Karpas-422 (cell line): Measurements from ENCODE around the gene HES5. TPM values are rescaled to one million over a fixed set of nuclear protein-coding genes. Genes with fewer than 3 reads are reported as not detected.

ENCODE experiments used
- DNase-seq: peaks from one replicate; pipeline ENCODE4 v3.0.0-alpha.2; 2015
- H2AFZ ChIP-seq: fragments of 200-600 bp; sonication (generic); 2 replicates; pipeline ENCODE4 v1.6.1; 2014; ENCODE audit warnings: antibody characterized with exemption, low read length, mixed read lengths
- H3K27ac ChIP-seq: fragments of 200-600 bp; sonication (generic); 2 replicates; pipeline ENCODE4 v1.5.1; 2014; ENCODE audit warnings: mild to moderate bottlenecking, low read length, moderate library complexity
- H3K27me3 ChIP-seq: fragments of 200-600 bp; sonication (generic); 2 replicates; pipeline ENCODE4 v1.6.1; 2014; ENCODE audit warnings: low read length, mixed read lengths
- H3K36me3 ChIP-seq: fragments of 200-600 bp; sonication (generic); 2 replicates; pipeline ENCODE4 v1.6.1; 2014; ENCODE audit warnings: low read length, mixed read lengths; ENCODE audit not compliant: insufficient read depth
- H3K4me1 ChIP-seq: fragments of 200-600 bp; sonication (generic); 2 replicates; pipeline ENCODE4 v1.6.1; 2014; ENCODE audit warnings: mild to moderate bottlenecking, low read length, mixed read lengths
- H3K4me2 ChIP-seq: fragments of 200-600 bp; sonication (generic); 2 replicates; pipeline ENCODE4 v1.6.1; 2014; ENCODE audit warnings: low read length, low read depth, mild to moderate bottlenecking; ENCODE audit not compliant: poor library complexity, severe bottlenecking
- H3K4me3 ChIP-seq: fragments of 200-600 bp; sonication (generic); 2 replicates; pipeline ENCODE4 v1.5.1; 2014; ENCODE audit warnings: mild to moderate bottlenecking, antibody characterized with exemption, low read length, mixed read lengths
- H3K79me2 ChIP-seq: fragments of 200-600 bp; sonication (generic); 2 replicates; pipeline ENCODE4 v1.6.1; 2014; ENCODE audit warnings: mild to moderate bottlenecking, low read length, mixed read lengths
- H3K9ac ChIP-seq: fragments of 200-600 bp; sonication (generic); 2 replicates; pipeline ENCODE4 v1.6.0; 2014; ENCODE audit warnings: low read length
- H3K9me2 ChIP-seq: fragments of 200-600 bp; sonication (generic), shearing (Covaris generic); replicated peaks from 2 replicates; pipeline ENCODE4 v1.6.0; 2014; ENCODE audit warnings: mild to moderate bottlenecking, low read length, moderate library complexity; ENCODE audit not compliant: insufficient read depth
- H3K9me3 ChIP-seq: fragments of 300-700, 200-600 bp; sonication (generic); 2 replicates; pipeline ENCODE4 v1.6.1; 2014; ENCODE audit warnings: low read length, mixed read lengths
- H4K20me1 ChIP-seq: fragments of 200-600 bp; sonication (generic); 2 replicates; pipeline ENCODE4 v1.6.1; 2014; ENCODE audit warnings: mild to moderate bottlenecking, antibody characterized with exemption, low read length, low read depth; ENCODE audit not compliant: insufficient read depth
- total RNA-seq: library from RNA; depleted of rRNA; stranded (reverse); fragments of >200 nt; shearing (Covaris generic); gene quantifications from 2 replicates; pipeline ENCODE4 v1.2.3, GENCODE V29; 2014; ENCODE audit warnings: low replicate concordance

Gene HES5
- total RNA-seq, 1 experiment from 2014 or later, result not detected

GRCh38 chr1:2563205-2563604 is 33.1 kb upstream of the HES5 start:
- H3K9ac ChIP-seq, result no peak overlapping the region
- H3K79me2 ChIP-seq, result no peaks in the 10 kb centered on the region
- no peaks in the 10 kb centered on the region for H3K9me2 ChIP-seq
- no peak overlapping the region for H3K4me2 ChIP-seq
- H3K27ac ChIP-seq, result no peak overlapping the region
- no peaks in the 10 kb centered on the region for H3K27me3 ChIP-seq
- no peak overlapping the region for H2AFZ ChIP-seq
- H3K4me1 ChIP-seq, result no peaks in the 10 kb centered on the region
- no peak overlapping the region for H3K4me3 ChIP-seq
- no peak for DNase-seq
- no peaks in the 10 kb centered on the region for H3K36me3 ChIP-seq
- no peaks in the 10 kb centered on the region for H4K20me1 ChIP-seq
- H3K9me3 ChIP-seq, result no peaks in the 10 kb centered on the region

DNA sequence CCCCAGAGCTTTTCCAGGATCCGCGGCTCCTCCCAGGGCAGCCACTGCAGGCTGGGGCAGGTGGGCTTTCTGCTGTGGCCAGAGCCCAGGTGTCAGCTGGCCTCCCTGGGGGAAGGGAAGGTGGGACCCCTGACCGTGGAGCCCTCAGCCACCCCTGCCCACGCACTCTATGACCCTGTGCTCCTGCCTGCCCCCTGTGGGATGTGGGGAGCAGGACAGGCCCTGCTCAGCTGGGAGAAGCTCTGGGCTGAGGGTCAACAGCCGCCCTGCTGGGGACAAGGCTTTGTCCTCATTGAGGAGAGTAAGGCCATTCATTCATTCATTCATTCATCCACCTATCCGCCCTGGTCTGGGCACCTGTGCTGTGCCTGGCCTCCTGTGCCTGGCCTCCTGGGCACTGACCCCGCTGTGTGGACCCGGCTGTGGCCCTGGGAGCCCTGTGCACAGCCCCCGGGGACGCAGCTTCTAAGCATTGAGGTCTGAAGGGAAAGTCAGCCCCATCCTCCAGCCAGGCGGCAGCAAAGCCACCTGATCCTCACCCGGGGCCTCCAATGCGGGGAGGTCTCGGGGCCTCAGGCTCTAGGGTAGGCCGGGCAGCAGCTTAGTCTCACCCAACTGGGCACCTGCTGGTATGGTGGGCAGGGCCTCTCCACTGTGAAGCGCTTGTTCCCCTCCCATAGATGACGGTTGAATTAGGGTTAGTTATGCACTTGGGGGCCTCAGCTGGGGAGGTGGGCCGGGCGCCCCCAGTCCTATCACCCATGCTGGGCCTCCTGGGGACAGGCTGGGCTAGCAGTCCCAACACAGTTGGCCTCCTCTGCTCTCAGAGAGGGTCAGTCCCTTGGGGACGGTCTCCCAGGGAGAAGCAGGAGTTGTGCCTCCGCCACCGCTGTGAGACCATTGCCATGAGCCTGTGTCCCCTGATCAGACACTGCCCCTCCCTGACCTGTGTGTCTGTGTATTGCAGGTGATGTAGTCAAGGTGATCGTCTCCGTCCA is 32.1 kb upstream of the HES5 start:
- Histone ChIP-seq H3K27ac (no peak overlapping the region), H3K36me3 (no peaks in the 10 kb centered on the region)
- peak; percentile 66 for DNase-seq

DNA sequence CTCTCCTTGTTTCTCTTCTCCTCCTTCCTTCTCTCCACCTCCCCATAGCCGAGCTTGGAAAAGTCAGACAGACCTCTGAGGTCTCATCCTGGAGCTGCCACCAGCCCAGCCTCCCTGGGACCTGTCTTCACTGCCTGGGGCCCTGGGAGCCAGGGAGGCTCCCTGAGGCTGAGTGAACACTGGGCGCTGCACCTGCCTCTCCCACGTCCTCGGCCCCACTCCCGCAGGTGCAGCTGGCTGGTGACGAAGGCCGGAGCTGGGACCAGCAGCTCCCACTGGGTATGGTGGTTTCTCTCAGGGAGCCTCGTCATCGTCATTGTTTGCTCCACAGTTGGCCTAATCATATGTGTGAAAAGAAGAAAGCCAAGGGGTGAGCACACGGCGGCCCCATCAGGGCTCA is 31.4 kb upstream of the HES5 start:
- H4K20me1 ChIP-seq, result no peaks in the 10 kb centered on the region
- H3K36me3 ChIP-seq, result no peaks in the 10 kb centered on the region
- H3K9me3 ChIP-seq, result no peaks in the 10 kb centered on the region
- H3K79me2 ChIP-seq, result no peaks in the 10 kb centered on the region
- H3K4me2 ChIP-seq, result no peak overlapping the region
- no peak overlapping the region for H3K27ac ChIP-seq
- H3K9ac ChIP-seq, result no peak overlapping the region
- DNase-seq, result no peak
- H3K27me3 ChIP-seq, result no peaks in the 10 kb centered on the region
- 0 out of 2 replicates have a peak, but pooled peaks cover 4% of the 10 kb centered on the region for H3K4me1 ChIP-seq
- no peak overlapping the region for H2AFZ ChIP-seq
- H3K4me3 ChIP-seq, result no peak overlapping the region
- H3K9me2 ChIP-seq, result no peaks in the 10 kb centered on the region

More for the DNA sequence above, 32.1 kb upstream of the HES5 start:
- Histone ChIP-seq H3K27me3 (no peaks in the 10 kb centered on the region), H2AFZ (no peak overlapping the region), H3K79me2 (no peaks in the 10 kb centered on the region), H3K4me1 (no peaks in the 10 kb centered on the region), H3K9me2 (no peaks in the 10 kb centered on the region), H4K20me1 (no peaks in the 10 kb centered on the region), H3K4me2 (no peak overlapping the region), H3K9me3 (no peaks in the 10 kb centered on the region), H3K4me3 (no peak overlapping the region), H3K9ac (no peak overlapping the region)

- Histone ChIP-seq H3K4me2 (no peak overlapping the region), H3K79me2 (no peaks in the 10 kb centered on the region), H3K4me1 (peaks cover 14% of the 10 kb centered on the region; the same call in 1 of the 2 replicates), H3K27me3 (no peaks in the 10 kb centered on the region), H3K27ac (no peak overlapping the region), H3K4me3 (no peak overlapping the region), H4K20me1 (no peaks in the 10 kb centered on the region), H3K9ac (no peak overlapping the region), H3K9me3 (no peaks in the 10 kb centered on the region), H3K36me3 (no peaks in the 10 kb centered on the region), H3K9me2 (no peaks in the 10 kb centered on the region), H2AFZ (no peak overlapping the region)
- no peak for DNase-seq
Measured at GRCh38 chr1:2560299-2561073, 30.4 kb upstream of the HES5 start.

- no peak for DNase-seq
- no peak overlapping the region for H3K9ac ChIP-seq
- no peaks in the 10 kb centered on the region for H3K27me3 ChIP-seq
- H4K20me1 ChIP-seq, result no peaks in the 10 kb centered on the region
- peaks cover 14% of the 10 kb centered on the region; the same call in 1 of the 2 replicates for H3K4me1 ChIP-seq
- no peak overlapping the region for H3K27ac ChIP-seq
- no peaks in the 10 kb centered on the region for H3K9me3 ChIP-seq
- H3K4me3 ChIP-seq, result no peak overlapping the region
- H2AFZ ChIP-seq, result no peak overlapping the region
- H3K79me2 ChIP-seq, result no peaks in the 10 kb centered on the region
- H3K36me3 ChIP-seq, result no peaks in the 10 kb centered on the region
- H3K4me2 ChIP-seq, result no peak overlapping the region
- H3K9me2 ChIP-seq, result no peaks in the 10 kb centered on the region
Measured at GRCh38 chr1:2559509-2560298, 29.6 kb upstream of the HES5 start.

GRCh38 chr1:2558861-2559260 is 28.8 kb upstream of the HES5 start:
- Histone ChIP-seq H3K4me1 (peaks cover 14% of the 10 kb centered on the region; the same call in 1 of the 2 replicates), H3K79me2 (no peaks in the 10 kb centered on the region), H3K36me3 (no peaks in the 10 kb centered on the region), H3K27ac (no peak overlapping the region), H3K27me3 (no peaks in the 10 kb centered on the region), H3K4me2 (no peak overlapping the region), H4K20me1 (no peaks in the 10 kb centered on the region), H3K9me3 (no peaks in the 10 kb centered on the region), H2AFZ (no peak overlapping the region), H3K9ac (no peak overlapping the region), H3K9me2 (no peaks in the 10 kb centered on the region), H3K4me3 (no peak overlapping the region)
- DNase-seq, result no peak

DNA sequence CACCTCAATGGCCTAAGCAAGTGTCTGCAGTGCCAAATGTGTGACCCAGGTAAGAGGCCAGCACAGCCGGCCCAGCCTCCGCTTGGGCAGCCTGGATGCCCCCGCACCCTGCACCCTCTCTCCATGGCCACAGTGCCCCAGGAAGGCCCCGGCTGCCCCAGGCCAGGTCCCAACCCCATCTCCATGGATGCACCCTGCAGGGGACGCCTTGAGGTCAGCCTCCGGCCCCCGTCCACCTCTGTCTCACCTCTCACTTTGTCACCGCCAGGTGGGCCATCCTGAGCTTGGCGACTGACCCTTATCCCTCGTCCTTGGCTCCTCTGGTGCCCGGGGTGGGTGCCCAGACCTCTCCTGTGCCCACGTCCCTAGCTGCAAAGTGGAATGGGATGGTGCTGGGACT is 28.4 kb upstream of the HES5 start:
- Histone ChIP-seq H3K4me2 (no peak overlapping the region), H3K79me2 (no peaks in the 10 kb centered on the region), H3K4me1 (peaks cover 14% of the 10 kb centered on the region; the same call in 1 of the 2 replicates), H3K36me3 (no peaks in the 10 kb centered on the region), H3K9ac (no peak overlapping the region), H3K27ac (no peak overlapping the region), H4K20me1 (no peaks in the 10 kb centered on the region), H3K27me3 (no peaks in the 10 kb centered on the region), H2AFZ (no peak overlapping the region), H3K9me2 (no peaks in the 10 kb centered on the region), H3K9me3 (no peaks in the 10 kb centered on the region), H3K4me3 (no peak overlapping the region)
- DNase-seq, result no peak
